Parathyroid adenoma (tissue), 2 donors: ENCODE results near the gene CCDC194.
"Not testable (repeated sequence)": the region's sequence is repeated elsewhere in the genome, so short reads cannot be mapped to it uniquely, and the experiment has no call there.

Experiments used
- H2AFZ ChIP-seq: fragments of 300-600 bp; sonication (generic); one replicate; pipeline ENCODE4 v1.7.0; 2017; ENCODE audit warnings: antibody characterized with exemption, mild to moderate bottlenecking
- H3K27ac ChIP-seq: fragments of 300-600 bp; sonication (generic); one replicate; pipeline ENCODE4 v1.7.0; 2017
- H3K27me3 ChIP-seq: fragments of 300-600 bp; sonication (generic); one replicate; pipeline ENCODE4 v1.7.0; 2017; ENCODE audit warnings: low read length; ENCODE audit not compliant: control insufficient read depth, insufficient read depth
- H3K36me3 ChIP-seq: fragments of 300-600 bp; sonication (generic); one replicate; pipeline ENCODE4 v1.7.0; 2017; ENCODE audit warnings: low read length; ENCODE audit not compliant: control insufficient read depth, insufficient read depth
- H3K4me1 ChIP-seq: fragments of 300-600 bp; sonication (generic); one replicate; pipeline ENCODE4 v1.7.0; 2017; ENCODE audit warnings: control low read depth
- H3K4me2 ChIP-seq: fragments of 300-600 bp; sonication (generic); one replicate; pipeline ENCODE4 v1.7.0; 2017; ENCODE audit warnings: low read length
- H3K4me3 ChIP-seq: fragments of 300-600 bp; sonication (generic); one replicate; pipeline ENCODE4 v1.7.0; 2017; ENCODE audit warnings: low read depth, low read length
- H3K79me2 ChIP-seq: fragments of 300-600 bp; sonication (generic); one replicate; pipeline ENCODE4 v1.7.0; 2017; ENCODE audit warnings: control low read depth
- H3K9ac ChIP-seq: fragments of 300-600 bp; sonication (generic); one replicate; pipeline ENCODE4 v1.7.0; 2017; ENCODE audit warnings: mild to moderate bottlenecking
- H3K9me3 ChIP-seq: fragments of 300-600 bp; sonication (generic); one replicate; pipeline ENCODE4 v1.7.0; 2017; ENCODE audit warnings: low read length; ENCODE audit not compliant: control insufficient read depth
- CTCF ChIP-seq: fragments of 300-600 bp; sonication (generic); IDR thresholded peaks from one replicate; pipeline ENCODE4 v1.7.0; 2017; ENCODE audit warnings: antibody characterized with exemption, mild to moderate bottlenecking
- donor health status: primary hyperparathyroidism.

The CCDC194 gene

GRCh38 chr19:17370026-17370587 lies 23.9 kb downstream of the CCDC194 start:
- peaks cover 9% of the 10 kb centered on the region for H3K4me1 ChIP-seq
- TF ChIP-seq CTCF = no peak
- no peak overlapping the region for H3K9ac ChIP-seq
- H3K27ac ChIP-seq = peak overlapping the region; percentile 26
- no peaks in the 10 kb centered on the region for H3K79me2 ChIP-seq
- H3K4me2 ChIP-seq = peak overlapping the region; percentile 29
- no peaks in the 10 kb centered on the region for H3K9me3 ChIP-seq
- H3K36me3 ChIP-seq = no peaks in the 10 kb centered on the region
- no peak overlapping the region for H3K4me3 ChIP-seq
- no peak overlapping the region for H2AFZ ChIP-seq
- no peaks in the 10 kb centered on the region for H3K27me3 ChIP-seq

- no peaks in the 10 kb centered on the region for H3K79me2 ChIP-seq
- H3K9ac ChIP-seq = no peak overlapping the region
- no peaks in the 10 kb centered on the region for H3K4me1 ChIP-seq
- H3K27ac ChIP-seq = no peak overlapping the region
- no peak overlapping the region for H3K4me3 ChIP-seq
- H3K9me3 ChIP-seq = no peaks in the 10 kb centered on the region
- H3K36me3 ChIP-seq = no peaks in the 10 kb centered on the region
- H2AFZ ChIP-seq = no peak overlapping the region
- TF ChIP-seq CTCF = no peak
- H3K27me3 ChIP-seq = no peaks in the 10 kb centered on the region
- H3K4me2 ChIP-seq = no peak overlapping the region
Observed at GRCh38 chr19:17365361-17365760, 28.6 kb downstream of the CCDC194 start.

- not testable (repeated sequence) for H3K4me2 ChIP-seq, H3K27ac ChIP-seq, H2AFZ ChIP-seq, H3K9ac ChIP-seq, H3K27me3 ChIP-seq, H3K79me2 ChIP-seq, H3K4me3 ChIP-seq, H3K36me3 ChIP-seq, H3K4me1 ChIP-seq, H3K9me3 ChIP-seq
Observed at GRCh38 chr19:17363852-17364605, 30.0 kb downstream of the CCDC194 start.

- no peak for TF ChIP-seq CTCF
- H3K4me2 ChIP-seq = no peak overlapping the region
- H3K9ac ChIP-seq = no peak overlapping the region
- no peaks in the 10 kb centered on the region for H3K4me1 ChIP-seq
- H3K79me2 ChIP-seq = no peaks in the 10 kb centered on the region
- no peak overlapping the region for H3K4me3 ChIP-seq
- H3K9me3 ChIP-seq = no peaks in the 10 kb centered on the region
- H2AFZ ChIP-seq = no peak overlapping the region
- H3K27me3 ChIP-seq = no peaks in the 10 kb centered on the region
- no peak overlapping the region for H3K27ac ChIP-seq
- H3K36me3 ChIP-seq = no peaks in the 10 kb centered on the region
Observed at GRCh38 chr19:17359905-17360800, 33.8 kb downstream of the CCDC194 start.

- Histone ChIP-seq H2AFZ (no peak overlapping the region), H3K36me3 (no peaks in the 10 kb centered on the region), H3K27ac (no peak overlapping the region), H3K27me3 (no peaks in the 10 kb centered on the region), H3K4me1 (no peaks in the 10 kb centered on the region), H3K79me2 (no peaks in the 10 kb centered on the region), H3K9ac (no peak overlapping the region), H3K4me3 (no peak overlapping the region), H3K4me2 (no peak overlapping the region), H3K9me3 (no peaks in the 10 kb centered on the region)
- TF ChIP-seq CTCF = no peak
Observed at GRCh38 chr19:17358395-17358794, 35.6 kb downstream of the CCDC194 start.
